LNCAP (cell line): ENCODE measurements around the gene MAPK8.

Experiments used
- CTCF ChIP-seq: fragments of 450-650 bp; IDR thresholded peaks from 2 replicates; pipeline ENCODE4 v1.5.1; 2017; ENCODE audit warnings: mild to moderate bottlenecking

MAPK8 gene

DNA sequence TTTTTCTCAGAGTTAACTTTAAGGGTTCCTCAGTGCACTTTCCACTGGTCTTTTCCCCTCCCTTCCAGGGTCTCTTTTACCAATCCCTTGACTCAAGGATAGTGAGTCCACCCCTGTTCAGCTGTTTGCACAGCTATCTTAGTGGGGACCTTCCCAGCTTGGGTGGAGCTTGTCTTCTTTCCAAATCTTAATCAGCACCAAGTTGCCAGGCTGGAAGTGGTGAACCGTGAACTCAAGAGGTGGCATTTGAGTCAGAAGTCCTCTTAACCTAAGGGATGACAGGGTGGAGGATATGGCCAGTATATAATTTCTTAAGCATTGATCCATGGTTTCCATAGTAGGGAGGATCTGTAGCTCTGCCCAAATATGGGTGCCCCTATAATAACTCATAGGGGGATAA, 25.0 kb downstream of the MAPK8 start:
- TF ChIP-seq CTCF: no peak

- TF ChIP-seq CTCF: peak; percentile 29; the same call in 1 of the 2 replicates
Measured at GRCh38 chr10:48332166-48332870, 25.8 kb downstream of the MAPK8 start.

- TF ChIP-seq CTCF: no peak
Measured at GRCh38 chr10:48332871-48333216, 26.4 kb downstream of the MAPK8 start.

DNA sequence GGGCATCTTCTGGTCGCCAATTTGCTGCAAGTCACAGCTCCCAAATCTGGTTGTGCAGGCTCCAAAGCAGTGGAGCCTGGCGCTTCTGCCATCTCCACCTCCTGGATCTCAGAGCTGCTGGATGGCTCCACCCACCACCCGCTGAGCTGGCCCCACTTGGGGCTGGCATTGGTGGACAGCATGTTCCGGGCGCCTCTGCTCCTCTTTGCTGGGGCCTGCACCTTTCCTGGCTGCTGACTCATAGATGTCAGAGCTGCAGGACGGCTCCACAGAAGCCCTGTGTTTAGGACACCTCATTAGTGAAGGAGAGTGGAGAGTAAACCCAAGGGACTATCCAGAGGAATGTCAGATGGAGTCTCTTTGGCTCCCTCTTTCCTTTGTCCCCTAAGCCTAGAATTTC, 27.4 kb downstream of the MAPK8 start:
- TF ChIP-seq CTCF: no peak

- TF ChIP-seq CTCF: no peak
Measured at GRCh38 chr10:48335788-48336187, 29.3 kb downstream of the MAPK8 start.

DNA sequence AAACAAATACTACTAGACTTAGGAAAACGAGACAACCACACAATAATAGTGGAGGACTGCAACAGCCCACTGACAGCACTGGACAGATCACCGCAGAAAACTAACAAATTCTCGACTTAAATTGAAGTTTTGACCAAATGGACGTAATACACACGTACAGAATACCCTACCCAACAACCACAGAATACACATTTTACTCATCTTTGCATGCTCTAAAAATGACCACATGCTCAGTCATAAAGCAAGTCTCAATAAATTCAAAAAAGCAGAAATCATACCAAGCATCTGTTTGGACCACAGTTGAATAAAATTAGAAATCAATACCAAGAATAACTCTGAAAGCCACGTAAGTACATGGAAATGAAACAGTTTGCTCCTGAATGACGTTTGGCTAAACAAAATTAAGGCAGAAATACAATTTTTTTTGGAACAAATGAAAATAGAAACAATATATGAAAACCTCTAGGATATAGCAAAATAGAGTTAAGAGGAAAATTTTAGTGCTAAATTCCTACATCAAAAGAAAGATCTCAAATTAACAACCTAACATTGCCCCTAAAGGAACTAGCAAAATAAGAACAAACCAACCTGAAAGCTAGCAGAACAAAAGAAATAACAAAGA, 30.6 kb downstream of the MAPK8 start:
- TF ChIP-seq CTCF: no peak

GRCh38 chr10:48340734-48341133, 34.3 kb downstream of the MAPK8 start:
- no peak for TF ChIP-seq CTCF
